GM21717 (cell line): ENCODE data around the gene ARHGEF39.
"Not testable (repeated sequence)": the region's sequence is repeated elsewhere in the genome, so short reads cannot be mapped to it uniquely, and the experiment has no call there.

Experiments
- ATAC-seq: cut with Tn5 transposase; IDR thresholded peaks from one replicate; pipeline ENCODE4 v1.9.1; 2021; ENCODE audit warnings: mild to moderate bottlenecking, moderate library complexity; ENCODE audit not compliant: unreplicated experiment

The ARHGEF39 gene

GRCh38 chr9:35628389-35628991 lies 36.5 kb downstream of the ARHGEF39 start:
- no peak for ATAC-seq

GRCh38 chr9:35627575-35627974 lies 37.4 kb downstream of the ARHGEF39 start:
- no peak for ATAC-seq

GRCh38 chr9:35619800-35620158 lies 45.2 kb downstream of the ARHGEF39 start:
- peak; percentile 32 for ATAC-seq

GRCh38 chr9:35618854-35619799 lies 45.9 kb downstream of the ARHGEF39 start:
- peak; percentile 35 for ATAC-seq

- ATAC-seq, result no peak
Observed at GRCh38 chr9:35618325-35618727, 46.7 kb downstream of the ARHGEF39 start, which contains the start of gene CD72. CD72 (minus strand) TSS chr9:35618413; CDS start chr9:35618303, 110 bp downstream.

GRCh38 chr9:35617548-35617947 lies 47.4 kb downstream of the ARHGEF39 start:
- ATAC-seq, result no peak

GRCh38 chr9:35616681-35617459 lies 48.1 kb downstream of the ARHGEF39 start:
- peak; percentile 35 for ATAC-seq

GRCh38 chr9:35615981-35616680 lies 48.9 kb downstream of the ARHGEF39 start:
- ATAC-seq, result no peak

DNA sequence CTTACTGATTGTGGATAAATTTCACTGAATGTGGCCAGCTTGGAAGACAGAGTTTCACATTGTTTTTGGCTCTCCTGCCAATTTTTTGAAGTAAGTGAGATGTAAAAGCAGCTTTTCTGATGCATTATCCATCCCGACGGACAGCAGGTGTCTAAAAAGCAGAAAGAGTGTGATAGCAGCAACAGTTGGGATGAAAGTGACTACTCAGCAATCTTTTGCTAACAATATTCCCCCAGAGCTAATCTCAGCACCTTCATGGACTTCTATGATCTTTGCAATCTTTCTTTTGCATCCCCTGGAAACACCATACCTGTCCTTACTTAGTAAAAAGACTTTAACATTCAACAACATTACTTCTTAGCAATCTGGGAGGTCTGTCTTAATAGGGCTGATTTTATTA lies 52.2 kb downstream of the ARHGEF39 start:
- no peak for ATAC-seq

DNA sequence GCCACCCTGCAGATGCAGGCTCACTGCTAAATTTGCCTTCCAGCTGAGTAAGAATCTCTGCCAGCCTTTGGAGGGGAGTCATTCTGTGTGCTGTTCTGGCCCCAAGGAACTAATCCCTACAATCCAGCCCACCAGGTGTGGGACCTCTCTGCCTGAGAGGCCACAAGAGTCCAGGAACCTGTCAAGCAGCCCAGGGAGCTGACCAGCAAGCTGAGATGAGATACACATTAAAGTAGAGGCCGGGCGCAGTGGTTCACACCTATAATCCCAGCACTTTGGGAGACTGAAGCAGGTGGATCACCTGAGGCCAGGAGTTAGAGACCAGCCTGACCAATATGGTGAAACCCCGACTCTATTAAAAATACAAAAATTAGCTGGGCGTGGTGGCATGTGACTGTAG lies 52.9 kb downstream of the ARHGEF39 start:
- not testable (repeated sequence) for ATAC-seq

DNA sequence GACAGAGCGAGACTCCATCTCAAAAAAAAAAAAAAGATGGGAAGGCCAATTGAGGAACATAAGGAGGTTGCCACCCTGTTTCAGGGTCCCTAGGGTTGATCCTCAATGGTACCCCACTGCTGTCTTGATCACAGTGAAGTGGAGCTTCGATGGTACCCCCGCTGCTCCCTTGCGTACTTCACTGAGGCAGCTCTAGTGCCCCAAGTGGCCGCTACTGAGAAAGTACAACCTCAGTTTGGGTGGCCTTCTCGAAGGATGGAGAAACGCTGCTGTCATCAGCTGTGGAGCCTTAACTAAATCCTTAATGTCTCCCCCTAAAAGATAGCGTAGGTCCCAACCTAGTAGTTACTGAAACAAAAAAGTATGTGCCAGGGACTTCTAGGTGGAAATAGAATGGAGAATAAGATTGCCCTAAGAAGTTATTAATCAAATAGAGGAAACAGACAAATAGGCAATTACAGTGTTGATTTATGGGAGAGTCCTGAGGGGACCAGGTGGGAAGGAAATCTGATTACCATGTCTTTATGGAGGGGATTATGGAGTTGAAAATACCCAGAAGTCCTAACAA lies 53.7 kb downstream of the ARHGEF39 start:
- ATAC-seq, result no peak

DNA sequence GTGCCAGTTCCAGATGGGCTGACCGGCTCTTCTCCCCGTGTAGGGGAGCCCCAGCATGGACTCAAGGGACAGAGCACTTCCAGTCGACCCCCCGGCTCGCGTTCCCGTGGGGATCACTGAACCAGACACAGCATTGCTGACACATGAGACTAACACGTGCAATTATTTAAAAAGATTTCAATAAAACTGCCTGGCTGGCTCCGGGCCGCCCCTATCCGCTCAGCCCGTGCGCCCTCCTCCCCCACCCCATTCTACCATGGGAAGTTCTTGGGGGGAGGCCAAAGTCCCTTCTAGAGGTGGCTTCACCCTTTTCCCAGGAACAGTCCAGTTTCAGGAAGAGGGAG lies 55.2 kb downstream of the ARHGEF39 start:
- no peak for ATAC-seq
